ENCODE results near the gene ITGA8.

GRCh38 chr10:15545266-15545665 lies 174.5 kb downstream of the ITGA8 start:
- no peak for TF ChIP-seq EZH2phosphoT487 (IDR thresholded peaks at IDR 0.05; ENCODE audit: low read depth)
- TF ChIP-seq, protein P1, sequence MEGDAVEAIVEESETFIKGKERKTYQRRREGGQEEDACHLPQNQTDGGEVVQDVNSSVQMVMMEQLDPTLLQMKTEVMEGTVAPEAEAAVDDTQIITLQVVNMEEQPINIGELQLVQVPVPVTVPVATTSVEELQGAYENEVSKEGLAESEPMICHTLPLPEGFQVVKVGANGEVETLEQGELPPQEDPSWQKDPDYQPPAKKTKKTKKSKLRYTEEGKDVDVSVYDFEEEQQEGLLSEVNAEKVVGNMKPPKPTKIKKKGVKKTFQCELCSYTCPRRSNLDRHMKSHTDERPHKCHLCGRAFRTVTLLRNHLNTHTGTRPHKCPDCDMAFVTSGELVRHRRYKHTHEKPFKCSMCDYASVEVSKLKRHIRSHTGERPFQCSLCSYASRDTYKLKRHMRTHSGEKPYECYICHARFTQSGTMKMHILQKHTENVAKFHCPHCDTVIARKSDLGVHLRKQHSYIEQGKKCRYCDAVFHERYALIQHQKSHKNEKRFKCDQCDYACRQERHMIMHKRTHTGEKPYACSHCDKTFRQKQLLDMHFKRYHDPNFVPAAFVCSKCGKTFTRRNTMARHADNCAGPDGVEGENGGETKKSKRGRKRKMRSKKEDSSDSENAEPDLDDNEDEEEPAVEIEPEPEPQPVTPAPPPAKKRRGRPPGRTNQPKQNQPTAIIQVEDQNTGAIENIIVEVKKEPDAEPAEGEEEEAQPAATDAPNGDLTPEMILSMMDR (IDR thresholded peaks at IDR 0.05; ENCODE audit: low read depth, low read length): no peak
